CD4-positive, alpha-beta T cell treated with Interleukin-2 at 100 ng/mL for 4 hours (primary cell): Measurements from ENCODE around the gene ADAM22.

Experiments used
- DNase-seq: peaks from one replicate; pipeline ENCODE4 v3.0.0-alpha.2; 2020; ENCODE audit warnings: low spot score

ADAM22 gene

DNA sequence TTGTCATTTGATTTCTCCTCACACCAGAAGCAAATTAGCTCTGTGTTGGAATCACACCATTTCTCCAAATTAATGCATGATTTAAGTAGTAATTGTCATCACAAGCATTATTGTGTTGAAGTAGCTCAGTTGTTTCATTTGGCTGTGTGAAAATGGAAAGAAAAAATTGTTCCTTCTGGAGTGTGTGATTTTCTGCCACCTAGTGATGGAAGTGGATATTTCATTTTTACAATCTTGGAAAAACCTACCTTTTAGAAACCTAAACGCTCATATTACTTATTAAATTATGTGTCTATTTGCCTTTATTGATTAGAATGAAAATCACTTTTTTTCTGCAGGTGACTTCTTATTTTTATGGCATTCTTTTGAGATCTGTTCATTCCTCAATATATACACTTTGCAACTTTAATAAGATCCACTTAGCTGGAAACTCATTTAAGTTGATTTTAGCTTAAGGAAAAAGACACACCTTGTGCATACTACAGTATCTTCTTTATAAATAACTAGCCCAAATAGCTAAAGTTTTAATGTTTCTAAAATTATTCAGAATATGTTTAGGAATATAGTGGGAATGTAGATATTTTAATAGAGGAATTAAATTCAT is 235.8 kb downstream of the ADAM22 start:
- DNase-seq = no peak

DNA sequence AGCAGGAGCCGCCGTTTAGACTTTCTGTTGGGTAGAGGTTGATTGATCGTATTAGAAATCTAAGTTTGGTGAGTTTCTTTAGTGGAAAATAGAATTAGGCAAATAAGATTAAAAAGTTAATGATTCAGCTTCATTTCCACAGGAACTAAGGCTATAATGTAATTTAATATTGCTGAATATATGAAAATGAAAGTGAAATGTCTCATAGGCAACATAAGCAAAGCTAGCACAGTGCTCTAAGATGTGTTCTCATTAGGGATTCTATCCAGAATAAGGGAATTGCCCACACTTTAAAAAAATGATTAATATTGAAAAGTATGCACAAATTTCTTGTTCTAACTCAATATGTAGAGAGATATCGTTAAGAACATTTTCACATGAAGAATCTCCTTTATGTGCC is 238.8 kb downstream of the ADAM22 start:
- no peak for DNase-seq

DNA sequence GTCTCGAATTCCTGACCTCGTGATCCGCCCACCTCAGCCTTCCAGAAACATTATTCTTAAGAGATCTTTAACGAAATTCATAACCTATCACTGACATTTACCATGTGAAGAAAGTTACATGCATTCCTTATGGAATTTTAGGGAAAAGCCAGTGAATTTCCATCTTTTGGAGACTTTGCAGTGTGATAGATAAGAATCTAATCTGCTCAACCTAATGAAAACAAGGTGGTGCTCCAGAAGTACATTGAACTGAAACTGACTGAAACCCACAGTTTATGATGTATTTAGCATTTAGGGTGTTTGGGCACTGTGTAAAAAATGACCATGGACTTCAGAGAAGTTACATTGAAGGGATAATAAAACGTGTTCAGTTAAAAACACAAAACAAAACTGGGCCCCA is 242.1 kb downstream of the ADAM22 start:
- DNase-seq = no peak

GRCh38 chr7:88183051-88183450 is 249.0 kb downstream of the ADAM22 start:
- no peak for DNase-seq

DNA sequence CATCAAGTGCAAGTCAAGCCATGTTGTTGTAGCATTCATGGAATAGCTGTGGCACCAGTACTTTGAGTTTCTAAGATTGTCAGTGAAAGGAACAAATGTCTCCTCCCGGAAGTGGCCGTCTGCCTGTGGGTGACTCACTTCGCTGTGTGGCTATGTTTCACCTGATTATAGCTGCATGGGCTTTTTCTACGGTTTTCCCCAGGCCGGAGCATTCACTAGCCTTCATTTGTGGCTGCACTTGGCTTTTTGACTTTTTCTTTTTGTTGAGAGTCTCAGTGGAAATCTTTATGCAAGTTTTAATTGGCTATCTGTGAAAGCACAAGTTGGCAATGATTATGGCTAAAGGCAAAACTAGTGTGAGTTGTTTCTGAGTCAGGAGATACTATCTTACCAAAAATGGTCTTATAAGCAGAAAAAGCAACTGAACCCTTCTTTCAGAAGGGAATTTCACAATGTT is 250.8 kb downstream of the ADAM22 start:
- no peak for DNase-seq

GRCh38 chr7:88185650-88186049 is 251.6 kb downstream of the ADAM22 start:
- no peak for DNase-seq

- no peak for DNase-seq
These were observed 257.9 kb downstream of the ADAM22 start for GRCh38 chr7:88191911-88192310.

GRCh38 chr7:88200261-88200660 is 266.2 kb downstream of the ADAM22 start:
- no peak for DNase-seq

DNA sequence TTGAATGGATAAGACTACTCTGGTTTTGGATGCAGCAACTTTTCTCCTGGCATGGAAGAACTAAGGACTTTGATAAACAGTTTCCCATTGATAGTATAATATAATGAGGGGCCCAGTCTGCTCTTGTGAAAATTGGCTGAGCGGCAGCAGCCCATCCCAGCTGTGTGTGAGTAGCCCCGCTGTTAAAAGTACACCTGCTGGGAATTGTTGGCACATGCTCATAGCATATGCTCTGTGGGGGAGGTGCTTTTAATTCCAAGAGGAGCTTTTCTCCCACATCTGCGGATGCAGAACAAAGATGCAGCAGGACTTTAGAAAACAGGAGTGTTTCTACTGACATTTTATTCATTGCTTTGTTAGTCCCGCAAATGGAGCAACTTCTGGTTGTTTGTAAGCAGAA is 266.7 kb downstream of the ADAM22 start:
- DNase-seq = no peak

DNA sequence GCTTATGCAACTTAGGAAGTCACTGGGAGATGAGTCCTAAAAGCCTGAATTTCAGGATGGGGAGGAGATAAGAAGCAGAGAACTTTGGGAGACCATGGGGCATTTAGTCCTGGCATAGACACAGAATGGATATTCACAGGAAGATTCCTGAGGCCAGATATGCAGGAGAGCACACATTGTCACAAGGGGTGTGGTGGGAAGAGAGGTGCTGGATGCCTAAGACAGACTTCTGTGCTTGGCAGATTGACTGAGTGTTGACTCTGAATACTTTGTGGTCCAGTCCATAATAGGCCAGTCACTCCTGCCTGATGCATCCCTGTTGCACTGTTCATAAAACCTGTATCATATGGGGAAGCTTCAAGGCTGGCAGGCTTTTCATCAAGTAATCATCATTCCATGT is 267.3 kb downstream of the ADAM22 start:
- no peak for DNase-seq

- no peak for DNase-seq
These were observed 268.2 kb downstream of the ADAM22 start for GRCh38 chr7:88202278-88202677.

- DNase-seq = no peak
These were observed 268.7 kb downstream of the ADAM22 start for GRCh38 chr7:88202799-88203198.

- no peak for DNase-seq
These were observed 269.4 kb downstream of the ADAM22 start for GRCh38 chr7:88203401-88203800.

DNA sequence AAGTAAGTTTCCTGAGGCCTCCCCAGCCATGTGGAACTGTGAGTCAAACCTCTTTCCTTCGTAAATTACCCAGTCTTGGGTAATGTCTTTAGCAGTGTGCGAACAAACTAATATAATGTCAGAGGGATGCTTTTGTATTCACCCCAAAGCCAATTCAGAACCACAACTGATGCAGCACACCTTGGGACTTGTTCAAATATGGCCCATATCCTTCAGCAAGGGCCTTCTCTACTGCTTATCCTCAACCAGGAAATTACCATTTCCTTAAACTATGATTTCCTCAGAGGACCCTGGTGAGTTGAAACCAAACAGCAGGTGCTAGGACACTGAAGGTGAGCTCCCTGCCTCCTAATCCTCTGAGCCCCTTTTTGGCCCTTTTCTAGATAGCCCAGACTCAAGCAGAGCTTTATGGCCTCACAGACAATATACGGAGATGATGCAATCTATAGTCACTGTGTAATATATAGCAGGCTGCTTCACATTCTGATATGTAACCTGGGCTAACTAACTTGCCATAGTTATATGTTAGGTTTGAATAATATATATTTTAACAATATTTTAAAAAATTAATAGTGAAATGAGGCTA is 270.6 kb downstream of the ADAM22 start:
- no peak for DNase-seq

DNA sequence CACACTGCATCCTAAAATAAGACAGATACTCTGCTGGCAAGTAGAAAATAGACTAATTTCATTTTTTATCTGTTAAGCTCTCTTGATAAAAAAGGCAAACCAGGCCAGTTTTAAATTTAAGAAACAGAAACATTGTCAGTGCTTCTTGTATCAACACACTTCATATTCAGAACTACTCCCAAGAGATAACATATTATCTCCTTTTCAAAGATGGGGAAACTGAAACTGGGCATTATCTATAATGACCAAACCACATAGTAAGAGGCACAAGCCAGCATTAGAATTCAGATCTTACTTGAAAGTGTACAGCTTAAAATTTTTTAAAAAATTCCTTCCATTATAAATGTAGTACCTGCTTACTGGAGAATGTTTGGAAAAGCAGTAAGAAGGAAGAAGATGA is 271.1 kb downstream of the ADAM22 start:
- no peak for DNase-seq

DNA sequence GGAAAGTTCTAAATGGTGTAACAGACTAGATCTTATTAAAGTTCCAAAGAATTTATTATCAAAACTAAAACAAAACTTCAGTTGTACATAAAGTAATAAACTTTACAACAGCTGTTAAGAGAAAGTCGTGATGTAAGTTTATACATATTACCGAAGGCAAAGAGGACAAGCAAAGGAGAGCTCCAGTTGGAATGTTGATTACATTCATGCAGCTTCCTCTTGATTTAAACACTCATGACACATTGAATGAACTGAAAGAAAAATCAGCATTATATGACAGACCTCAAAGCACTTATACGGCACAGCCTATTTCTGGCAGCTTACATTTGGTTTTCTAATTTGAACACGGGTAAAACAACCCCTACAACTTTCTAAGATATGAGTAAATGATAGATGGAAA is 272.2 kb downstream of the ADAM22 start:
- DNase-seq = no peak

GRCh38 chr7:88208521-88208920 is 274.5 kb downstream of the ADAM22 start:
- DNase-seq = no peak

DNA sequence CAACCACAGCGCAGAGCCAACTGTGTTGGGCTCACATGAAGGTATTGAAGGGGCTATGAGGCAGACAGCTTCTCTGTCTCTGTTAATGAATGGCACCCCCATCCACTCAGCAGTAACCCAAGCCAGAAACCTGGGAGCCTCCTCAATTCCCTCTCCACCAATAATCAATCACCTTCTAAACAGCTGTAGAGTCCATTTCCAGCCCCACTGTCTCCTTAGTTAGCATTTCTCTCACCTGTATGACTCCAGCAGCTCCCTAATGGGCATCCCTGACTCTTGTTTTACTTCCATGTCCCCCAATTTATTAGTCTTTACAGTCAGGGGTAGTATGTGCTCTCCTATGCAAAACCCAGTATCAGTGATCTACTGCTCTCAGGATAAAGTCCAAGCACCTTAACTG is 278.9 kb downstream of the ADAM22 start:
- DNase-seq = no peak

DNA sequence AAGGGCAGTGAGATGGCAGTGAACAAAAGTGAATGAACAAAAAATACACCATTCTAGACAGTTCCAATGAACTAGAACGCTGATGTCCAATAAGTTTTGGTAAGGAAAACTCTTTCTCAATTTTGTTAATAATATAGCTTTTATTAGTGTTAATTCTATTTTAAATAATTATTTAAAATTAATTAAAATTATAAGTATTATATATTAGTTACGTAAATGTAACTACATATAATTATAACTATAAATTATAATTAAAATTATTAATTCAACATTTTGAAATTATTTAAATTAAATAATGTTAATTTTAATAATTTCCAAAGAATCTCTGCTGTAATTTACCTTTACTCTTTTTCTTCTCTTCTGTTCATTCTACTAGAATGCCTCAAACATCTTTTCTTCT is 280.4 kb downstream of the ADAM22 start:
- no peak for DNase-seq

- no peak for DNase-seq
These were observed 281.2 kb downstream of the ADAM22 start for GRCh38 chr7:88215295-88215694.

GRCh38 chr7:88216276-88216675 is 282.2 kb downstream of the ADAM22 start:
- no peak for DNase-seq

DNA sequence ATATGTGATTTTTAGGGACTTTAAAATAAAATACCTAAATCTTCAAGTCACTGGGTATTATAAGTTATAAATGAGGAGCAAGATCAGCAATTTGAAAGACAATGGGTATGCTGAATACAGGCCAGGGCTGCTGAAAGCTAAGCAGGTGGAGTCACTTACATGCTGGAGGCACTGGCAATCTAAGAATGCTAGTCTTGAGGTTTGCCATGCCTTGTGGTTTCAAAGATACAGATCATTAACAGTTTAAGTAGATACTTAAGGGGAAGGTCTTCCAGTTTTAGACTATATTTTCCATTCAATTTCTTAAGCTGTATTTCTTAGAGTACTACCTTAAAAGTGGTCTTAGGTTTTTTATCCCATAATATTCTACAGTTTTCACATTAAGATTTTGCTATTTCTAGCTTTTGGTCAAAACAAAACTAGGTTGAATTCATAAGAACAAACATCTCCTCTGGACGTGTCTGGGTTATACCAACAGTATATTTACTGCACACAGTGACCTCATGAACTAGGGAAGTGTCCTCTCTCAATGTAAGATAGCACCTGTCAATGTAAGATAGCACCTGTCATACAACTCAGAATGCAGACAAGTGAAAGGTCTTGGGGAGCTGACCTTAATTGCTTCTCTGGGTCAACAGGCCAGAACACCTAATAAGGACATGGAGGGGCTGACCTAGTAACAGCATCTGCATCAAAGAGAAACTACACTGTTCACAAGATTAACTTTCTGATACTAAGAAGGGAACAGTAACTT is 283.8 kb downstream of the ADAM22 start:
- DNase-seq = peak; percentile 26

GRCh38 chr7:88218429-88218745 is 284.3 kb downstream of the ADAM22 start:
- no peak for DNase-seq
